GM19025 (cell line): ENCODE data around the gene EME1.
"Not testable (repeated sequence)": the region's sequence is repeated elsewhere in the genome, so short reads cannot be mapped to it uniquely, and the experiment has no call there.

Source experiments
- ATAC-seq: cut with Tn5 transposase; IDR thresholded peaks from one replicate; pipeline ENCODE4 v1.9.1; 2021; ENCODE audit warnings: mild to moderate bottlenecking, low read depth, moderate library complexity; ENCODE audit not compliant: unreplicated experiment

The EME1 gene

DNA sequence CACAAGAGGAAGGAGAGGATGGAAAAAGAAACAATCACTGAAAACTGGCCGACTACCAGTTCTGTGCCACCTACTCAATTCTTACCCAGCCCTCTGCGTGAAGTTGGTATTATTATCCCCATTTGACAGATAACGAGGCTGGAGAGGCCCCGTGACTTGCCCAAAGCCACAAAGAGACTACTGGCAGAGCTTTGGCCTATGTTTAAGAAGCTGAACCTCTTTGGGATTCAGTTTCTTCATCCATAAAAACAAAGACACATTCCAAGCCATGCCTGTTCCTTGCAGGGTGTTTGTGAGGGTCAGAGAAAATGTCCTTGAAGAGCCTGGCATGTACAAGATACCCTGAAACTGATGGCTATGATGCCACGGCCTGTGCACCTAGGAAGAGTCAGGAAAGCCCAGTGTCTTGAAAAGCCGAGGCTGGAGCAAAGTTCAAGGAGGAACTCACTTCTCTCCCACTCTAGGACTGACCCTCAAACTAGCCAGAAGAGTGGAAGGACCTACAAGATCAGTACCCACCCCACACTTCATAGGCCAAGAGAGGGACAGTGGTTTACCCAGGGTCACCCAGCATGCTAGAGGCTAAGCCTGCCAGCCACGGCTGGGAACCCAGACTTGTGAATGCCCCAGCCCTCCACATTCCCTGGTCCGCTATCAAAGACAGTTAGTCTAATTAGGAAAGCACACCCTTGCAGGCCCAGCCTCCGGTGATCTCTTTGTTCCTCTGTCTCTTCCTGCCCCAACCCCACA lies 51.4 kb downstream of the EME1 start:
- ATAC-seq = no peak

DNA sequence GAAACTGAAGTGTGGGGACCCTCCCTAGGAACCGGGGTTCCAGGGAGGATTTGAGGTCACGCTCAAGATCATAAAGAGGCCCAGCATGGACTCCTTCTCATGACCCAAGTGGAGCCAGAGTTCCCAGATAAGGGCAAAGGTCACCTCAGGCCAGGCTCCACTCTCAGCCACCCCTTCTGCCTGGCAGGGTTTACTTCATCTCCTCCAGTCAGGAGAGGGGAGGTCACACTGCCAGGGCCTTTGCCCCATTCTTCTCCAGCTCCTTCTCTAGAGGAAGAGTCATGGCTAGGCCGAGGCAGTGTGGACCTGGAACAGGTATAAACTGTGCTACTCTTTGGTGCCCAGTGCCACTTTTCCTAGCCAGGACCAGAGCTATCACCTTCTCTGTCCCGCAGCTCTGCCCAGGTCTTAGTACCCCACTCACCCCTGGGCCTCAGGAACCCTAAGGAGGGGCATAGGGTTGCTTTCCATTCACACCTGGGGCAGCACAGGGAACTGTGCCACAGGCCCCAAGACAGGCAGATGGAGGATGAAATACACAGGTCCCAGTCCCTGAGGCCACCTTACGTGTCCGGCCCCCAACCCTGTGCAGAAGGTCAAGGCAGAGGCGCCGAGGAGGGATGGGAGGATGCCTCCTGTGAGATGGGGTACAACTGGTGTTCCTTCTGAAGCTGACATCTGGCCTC lies 52.1 kb downstream of the EME1 start:
- ATAC-seq = no peak

DNA sequence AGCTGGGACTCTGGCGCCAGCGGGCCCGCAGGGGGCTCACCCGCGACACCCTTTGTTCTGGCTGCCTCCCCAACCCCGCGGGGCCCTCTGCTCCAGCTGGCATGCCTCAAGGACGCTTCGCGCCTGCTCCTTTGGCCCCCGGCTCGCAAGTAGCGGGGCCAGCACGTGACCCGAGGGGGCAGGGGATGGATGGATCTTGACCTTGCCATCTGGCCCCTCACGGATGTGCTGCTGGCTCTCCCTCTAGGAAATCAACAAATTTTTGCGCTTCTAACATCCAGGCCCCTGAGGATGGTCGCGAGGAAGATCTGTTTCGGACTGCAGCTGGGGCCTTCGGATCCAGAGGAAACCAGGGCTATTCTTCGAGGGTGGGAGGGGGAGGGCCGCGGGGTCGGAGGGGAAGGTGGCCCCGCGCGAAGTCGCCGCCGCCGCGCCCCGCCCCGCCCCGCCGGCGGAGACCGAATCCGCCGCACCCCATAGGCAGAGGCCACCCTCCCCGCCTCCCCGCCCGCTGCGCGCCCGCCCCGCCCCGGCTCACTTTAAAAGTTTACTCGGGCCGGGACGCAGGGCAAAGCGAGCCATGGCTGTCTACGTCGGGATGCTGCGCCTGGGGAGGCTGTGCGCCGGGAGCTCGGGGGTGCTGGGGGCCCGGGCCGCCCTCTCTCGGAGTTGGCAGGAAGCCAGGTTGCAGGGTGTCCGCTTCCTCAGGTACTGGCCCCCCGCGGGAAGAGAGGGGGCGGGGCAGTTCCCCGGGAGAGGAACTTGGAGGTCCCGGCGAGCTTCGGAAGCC lies 52.8 kb downstream of the EME1 start, which contains the start of gene ACSF2:
TSS of gene ACSF2 (plus strand) at position 537 of the 790 bp plus-strand sequence. CDS start at position 581, 44 bp downstream.
- no peak for ATAC-seq

DNA sequence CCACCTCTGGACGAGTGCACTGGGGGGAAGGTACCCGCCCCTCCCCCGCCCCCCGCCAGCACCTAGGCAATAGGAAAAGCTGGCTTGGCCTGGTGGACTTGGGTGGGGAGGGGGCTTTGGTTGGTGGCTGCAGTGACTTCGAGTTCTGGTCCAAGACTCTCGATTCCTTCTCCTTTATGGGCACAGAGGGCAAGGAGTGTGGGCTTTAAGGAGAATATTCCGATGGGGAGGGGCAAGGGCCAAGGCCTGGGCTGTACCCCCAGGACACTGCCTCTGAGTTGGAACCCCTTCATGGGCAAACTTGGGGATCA lies 53.4 kb downstream of the EME1 start:
- no peak for ATAC-seq

DNA sequence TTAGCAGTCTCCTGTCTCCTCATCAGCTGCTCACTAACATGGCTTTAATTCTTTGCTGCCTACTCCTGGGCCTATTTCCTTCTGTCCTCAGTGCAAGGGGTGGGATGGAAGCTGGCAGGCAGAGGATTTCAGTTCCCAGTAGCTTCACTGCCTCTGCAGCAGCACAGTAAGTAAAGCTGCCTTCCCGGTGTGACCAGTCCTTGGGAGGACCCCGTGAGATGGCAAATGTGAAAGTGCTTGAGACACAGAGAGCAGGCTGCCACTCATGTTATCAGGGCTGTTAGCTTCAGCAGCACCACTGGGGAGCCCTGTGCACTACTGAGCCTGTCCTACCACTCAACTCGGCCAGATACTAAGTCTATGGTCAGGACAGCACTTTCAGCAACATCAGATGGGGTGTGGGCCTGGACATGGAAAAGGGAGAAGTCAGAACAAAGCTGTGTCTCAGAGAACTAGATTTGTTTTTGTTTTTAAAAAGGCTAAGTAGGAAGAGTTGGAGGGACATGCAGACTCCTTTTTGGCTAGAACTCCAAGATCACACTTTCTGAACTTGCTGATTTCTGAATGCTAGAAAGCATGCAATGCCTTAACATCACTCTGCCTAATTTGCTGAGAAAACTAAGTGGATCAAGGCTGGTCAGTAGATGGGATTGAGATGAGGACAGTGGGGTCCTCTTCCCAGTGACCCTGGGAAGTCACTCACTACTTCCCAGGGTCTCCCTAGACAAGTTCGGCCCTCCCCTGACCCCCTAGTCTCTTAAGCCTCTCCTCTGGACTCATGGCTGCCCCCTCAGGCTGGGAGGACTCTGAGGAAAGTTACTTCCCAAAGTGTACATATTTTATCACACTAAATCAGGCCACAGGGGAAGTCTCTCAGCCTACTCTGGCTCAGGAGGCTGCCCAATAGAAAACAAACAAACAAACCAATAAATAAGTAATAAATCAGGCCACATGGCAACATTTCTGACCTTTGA lies 54.1 kb downstream of the EME1 start:
- no peak for ATAC-seq

DNA sequence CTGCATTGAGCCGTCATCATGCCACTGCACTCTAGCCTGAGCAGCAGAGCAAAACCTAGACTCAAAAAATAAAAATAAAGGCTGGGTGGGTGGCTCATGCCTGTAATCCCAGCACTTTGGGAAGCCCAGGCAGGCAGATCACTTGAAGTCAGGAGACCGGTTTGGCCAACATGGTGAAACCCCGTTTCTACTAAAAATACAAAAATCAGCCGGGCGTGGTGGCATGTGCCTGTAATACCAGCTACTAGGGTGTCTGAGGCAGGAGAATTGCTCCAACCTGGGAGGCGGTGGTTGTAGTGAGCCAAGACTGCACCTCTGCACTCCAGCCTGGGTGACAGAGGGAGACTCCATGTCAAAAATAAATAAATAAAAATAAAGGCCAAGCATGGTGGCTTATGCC lies 55.1 kb downstream of the EME1 start:
- not testable (repeated sequence) for ATAC-seq

DNA sequence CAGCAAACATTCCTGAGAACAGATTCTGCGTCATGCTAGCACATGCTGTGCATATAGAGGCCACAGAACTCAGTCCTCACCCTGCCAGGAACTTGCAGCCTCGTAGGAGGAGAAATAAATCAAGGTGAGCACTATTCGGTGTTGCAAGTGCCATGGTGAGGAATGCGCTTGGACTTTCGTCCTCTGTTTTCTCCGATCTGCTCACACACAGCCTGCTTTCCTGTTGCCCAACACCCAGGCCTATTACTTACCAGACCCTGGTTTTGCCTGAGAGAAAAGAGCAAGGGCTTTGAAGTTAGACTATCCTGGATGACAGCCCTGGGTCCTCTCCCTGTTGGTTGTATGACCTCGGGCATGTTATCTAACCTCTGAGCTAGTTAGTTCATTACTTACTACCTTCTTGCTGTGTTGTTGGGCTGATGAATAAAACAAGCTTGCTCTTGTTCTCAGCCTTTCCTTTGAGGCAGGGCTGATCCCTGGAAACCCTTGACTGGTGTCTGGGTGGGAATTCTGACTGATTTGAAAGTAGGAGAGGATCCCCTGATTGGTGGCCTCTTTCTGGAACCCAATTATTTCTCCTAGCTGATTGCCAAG lies 55.9 kb downstream of the EME1 start:
- no peak for ATAC-seq

DNA sequence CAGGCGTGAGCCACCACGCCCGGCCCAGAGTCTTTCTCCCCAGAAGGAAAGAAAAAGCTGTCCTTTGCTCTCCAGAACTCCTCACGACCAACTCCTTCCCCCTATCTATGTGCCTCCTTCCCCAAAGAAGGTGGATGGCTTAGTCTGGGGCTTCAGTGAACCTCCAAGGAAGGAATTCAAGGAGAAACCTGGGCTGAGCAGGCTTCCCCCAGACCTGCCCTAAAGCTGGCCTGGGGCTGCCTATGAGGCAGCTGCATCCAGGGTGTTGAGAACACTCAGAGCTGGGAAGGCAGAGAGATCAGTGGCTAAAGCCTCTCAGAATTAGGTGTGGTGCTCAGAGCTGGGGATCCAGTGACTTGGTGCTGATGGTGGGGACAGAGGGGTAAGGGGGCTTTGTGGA lies 56.8 kb downstream of the EME1 start:
- ATAC-seq = no peak
